ENCODE results near the gene ARHGEF37.
"Not testable (repeated sequence)": the region's sequence is repeated elsewhere in the genome, so short reads cannot be mapped to it uniquely, and the experiment has no call there.

The ARHGEF37 gene

GRCh38 chr5:149631506-149631905 lies 50.2 kb downstream of the ARHGEF37 start:
- no peak for DNase-seq

- DNase-seq = peak; percentile 48 to 82
Measured at GRCh38 chr5:149632311-149633251, 51.3 kb downstream of the ARHGEF37 start.

GRCh38 chr5:149633476-149634350 lies 52.4 kb downstream of the ARHGEF37 start:
- DNase-seq = no peak

- DNase-seq = peak in 1 of 2 donors; percentile 42
Measured at GRCh38 chr5:149635394-149635793, 54.1 kb downstream of the ARHGEF37 start.

GRCh38 chr5:149636191-149636860 lies 55.0 kb downstream of the ARHGEF37 start:
- no peak for DNase-seq

GRCh38 chr5:149636861-149637246 lies 55.6 kb downstream of the ARHGEF37 start:
- peak; percentile 67 to 84 for DNase-seq

- no peak for DNase-seq
Measured at GRCh38 chr5:149638136-149638535, 56.8 kb downstream of the ARHGEF37 start.

- no peak for DNase-seq
Measured at GRCh38 chr5:149638546-149639241, 57.4 kb downstream of the ARHGEF37 start.

GRCh38 chr5:149639737-149640136 lies 58.4 kb downstream of the ARHGEF37 start:
- peak; percentile 19 to 42 for DNase-seq

- no peak for DNase-seq
Measured at GRCh38 chr5:149640350-149640999, 59.2 kb downstream of the ARHGEF37 start.

GRCh38 chr5:149641000-149641576 lies 59.8 kb downstream of the ARHGEF37 start:
- DNase-seq = no peak

GRCh38 chr5:149641600-149641999 lies 60.3 kb downstream of the ARHGEF37 start:
- no peak for DNase-seq

GRCh38 chr5:149643781-149644180 lies 62.5 kb downstream of the ARHGEF37 start:
- DNase-seq = no peak

- no peak for DNase-seq
Measured at GRCh38 chr5:149644629-149645028, 63.3 kb downstream of the ARHGEF37 start.

GRCh38 chr5:149645236-149645635 lies 63.9 kb downstream of the ARHGEF37 start:
- no peak for DNase-seq

- DNase-seq = no peak
Measured at GRCh38 chr5:149645725-149646124, 64.4 kb downstream of the ARHGEF37 start.

GRCh38 chr5:149646564-149646963 lies 65.3 kb downstream of the ARHGEF37 start:
- DNase-seq = no peak

- no peak for DNase-seq
Measured at GRCh38 chr5:149647334-149647733, 66.0 kb downstream of the ARHGEF37 start.

- DNase-seq = not testable (repeated sequence)
Measured at GRCh38 chr5:149648464-149649393, 67.4 kb downstream of the ARHGEF37 start.

GRCh38 chr5:149649730-149650129 lies 68.4 kb downstream of the ARHGEF37 start:
- DNase-seq = not testable (repeated sequence)
